Measurements from ENCODE around the gene GPR12.

Gene GPR12

GRCh38 chr13:26759907-26760831 lies at the start of gene GPR12:
TSS of gene GPR12 (minus strand) at chr13:26760786. CDS start at chr13:26759827, 959 bp downstream.
- no peak for DNase-seq (ENCODE audit: low read depth, low spot score)
- Histone ChIP-seq H3K4me3 (ENCODE audit: insufficient read length, low read depth) (peak within 1 kb of the TSS; percentile 49), H3K27me3 (ENCODE audit: insufficient read depth, insufficient read length) (peaks cover 63% of the 10 kb centered on the region)

GRCh38 chr13:26810095-26810494 lies 49.5 kb upstream of the GPR12 start:
- Histone ChIP-seq H3K36me3 (ENCODE audit: insufficient read depth, insufficient read length, low read length) (no peaks in the 10 kb centered on the region), H3K4me3 (ENCODE audit: insufficient read length, low read depth) (no peak overlapping the region), H3K9me3 (ENCODE audit: insufficient read depth, low read length) (peaks cover 7% of the 10 kb centered on the region; the same call in 1 of the 2 replicates), H3K27me3 (ENCODE audit: insufficient read depth, insufficient read length) (no peaks in the 10 kb centered on the region), H3K9ac (ENCODE audit: insufficient read length, low read depth) (no peak overlapping the region), H3K4me1 (ENCODE audit: insufficient read depth, insufficient read length) (no peaks in the 10 kb centered on the region)
- TF ChIP-seq SUZ12 (IDR thresholded peaks at IDR 0.05; ENCODE audit: extremely low read depth, insufficient read depth, insufficient read length) (no peak), YY1 (IDR thresholded peaks at IDR 0.05; ENCODE audit: insufficient read depth, insufficient read length) (no peak), ZNF274 (IDR thresholded peaks at IDR 0.05; ENCODE audit: low read depth, low read length) (no peak)
- DNase-seq (ENCODE audit: low read depth, low spot score), result no peak

More at GRCh38 chr13:26759907-26760831, at the start of gene GPR12:
- Histone ChIP-seq H3K9ac (ENCODE audit: insufficient read length, low read depth) (peak within 1 kb of the TSS; percentile 50), H3K36me3 (ENCODE audit: insufficient read depth, insufficient read length, low read length) (no peaks in the 10 kb centered on the region), H3K4me1 (ENCODE audit: insufficient read depth, insufficient read length) (no peaks in the 10 kb centered on the region), H3K9me3 (ENCODE audit: insufficient read depth, low read length) (no peaks in the 10 kb centered on the region)
- no peak for TF ChIP-seq ZNF274 (IDR thresholded peaks at IDR 0.05; ENCODE audit: low read depth, low read length)
- TF ChIP-seq SUZ12 (IDR thresholded peaks at IDR 0.05; ENCODE audit: extremely low read depth, insufficient read depth, insufficient read length), result peak; percentile 92

DNA sequence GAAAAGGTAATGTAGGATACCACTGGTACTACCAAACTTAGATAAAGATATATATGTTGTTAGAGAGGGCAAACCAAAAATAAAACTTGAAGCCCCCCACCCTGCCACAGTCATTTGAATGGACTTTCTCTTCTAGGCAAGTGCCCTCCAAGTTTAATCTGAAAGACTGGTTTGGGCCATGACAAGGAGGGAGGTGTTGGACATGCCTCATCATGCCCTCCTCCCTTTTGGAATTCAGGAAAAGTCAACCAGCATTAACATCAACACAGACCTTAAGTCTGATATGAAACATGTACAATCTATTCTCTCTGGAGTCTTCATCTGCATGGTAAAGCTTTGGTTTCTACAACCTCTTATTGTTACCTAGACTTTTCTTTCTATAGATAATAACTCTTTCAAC lies 46.3 kb upstream of the GPR12 start:
- Histone ChIP-seq H3K9me3 (ENCODE audit: insufficient read depth, low read length) (peaks cover 7% of the 10 kb centered on the region; the same call in 1 of the 2 replicates), H3K9ac (ENCODE audit: insufficient read length, low read depth) (no peak overlapping the region), H3K27me3 (ENCODE audit: insufficient read depth, insufficient read length) (no peaks in the 10 kb centered on the region), H3K36me3 (ENCODE audit: insufficient read depth, insufficient read length, low read length) (no peaks in the 10 kb centered on the region), H3K4me1 (ENCODE audit: insufficient read depth, insufficient read length) (no peaks in the 10 kb centered on the region), H3K4me3 (ENCODE audit: insufficient read length, low read depth) (no peak overlapping the region)
- TF ChIP-seq YY1 (IDR thresholded peaks at IDR 0.05; ENCODE audit: insufficient read depth, insufficient read length) (no peak), SUZ12 (IDR thresholded peaks at IDR 0.05; ENCODE audit: extremely low read depth, insufficient read depth, insufficient read length) (no peak), ZNF274 (IDR thresholded peaks at IDR 0.05; ENCODE audit: low read depth, low read length) (no peak)
- DNase-seq (ENCODE audit: low read depth, low spot score), result no peak

DNA sequence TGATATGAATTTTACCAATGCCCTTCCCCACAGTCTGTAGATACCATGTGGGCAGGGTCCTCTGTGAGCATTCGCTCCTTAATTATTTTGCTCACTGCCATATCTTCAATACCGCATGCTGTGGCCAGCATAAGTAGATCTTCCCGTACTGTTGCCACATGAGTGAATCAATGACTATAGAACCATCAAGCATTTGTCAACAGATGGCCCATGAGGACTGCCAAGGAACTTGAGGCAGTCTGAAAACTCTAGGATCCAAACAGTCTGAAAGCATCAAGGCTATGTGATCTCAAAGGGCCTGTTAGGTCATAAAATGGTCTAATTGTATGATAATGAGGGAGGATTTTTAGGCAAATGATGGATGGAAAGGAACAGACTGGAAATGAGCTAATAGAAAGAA lies 27.4 kb upstream of the GPR12 start:
- no peak overlapping the region for H3K4me3 ChIP-seq (ENCODE audit: insufficient read length, low read depth)
- no peak for DNase-seq (ENCODE audit: low read depth, low spot score)
- no peaks in the 10 kb centered on the region for H3K27me3 ChIP-seq (ENCODE audit: insufficient read depth, insufficient read length)
- peaks cover 1% of the 10 kb centered on the region for H3K4me1 ChIP-seq (ENCODE audit: insufficient read depth, insufficient read length)
- TF ChIP-seq YY1 (IDR thresholded peaks at IDR 0.05; ENCODE audit: insufficient read depth, insufficient read length), result no peak
- TF ChIP-seq SUZ12 (IDR thresholded peaks at IDR 0.05; ENCODE audit: extremely low read depth, insufficient read depth, insufficient read length), result no peak
- TF ChIP-seq ZNF274 (IDR thresholded peaks at IDR 0.05; ENCODE audit: low read depth, low read length), result no peak
- H3K9me3 ChIP-seq (ENCODE audit: insufficient read depth, low read length), result no peaks in the 10 kb centered on the region
- no peaks in the 10 kb centered on the region for H3K36me3 ChIP-seq (ENCODE audit: insufficient read depth, insufficient read length, low read length)
- H3K9ac ChIP-seq (ENCODE audit: insufficient read length, low read depth), result no peak overlapping the region

GRCh38 chr13:26786651-26787295 lies 26.2 kb upstream of the GPR12 start:
- H3K9me3 ChIP-seq (ENCODE audit: insufficient read depth, low read length), result no peaks in the 10 kb centered on the region
- H3K36me3 ChIP-seq (ENCODE audit: insufficient read depth, insufficient read length, low read length), result no peaks in the 10 kb centered on the region
- no peaks in the 10 kb centered on the region for H3K27me3 ChIP-seq (ENCODE audit: insufficient read depth, insufficient read length)
- H3K9ac ChIP-seq (ENCODE audit: insufficient read length, low read depth), result no peak overlapping the region
- H3K4me3 ChIP-seq (ENCODE audit: insufficient read length, low read depth), result no peak overlapping the region
- TF ChIP-seq SUZ12 (IDR thresholded peaks at IDR 0.05; ENCODE audit: extremely low read depth, insufficient read depth, insufficient read length), result no peak
- TF ChIP-seq ZNF274 (IDR thresholded peaks at IDR 0.05; ENCODE audit: low read depth, low read length), result no peak
- no peak for TF ChIP-seq YY1 (IDR thresholded peaks at IDR 0.05; ENCODE audit: insufficient read depth, insufficient read length)
- DNase-seq (ENCODE audit: low read depth, low spot score), result no peak
- H3K4me1 ChIP-seq (ENCODE audit: insufficient read depth, insufficient read length), result peaks cover 1% of the 10 kb centered on the region

DNA sequence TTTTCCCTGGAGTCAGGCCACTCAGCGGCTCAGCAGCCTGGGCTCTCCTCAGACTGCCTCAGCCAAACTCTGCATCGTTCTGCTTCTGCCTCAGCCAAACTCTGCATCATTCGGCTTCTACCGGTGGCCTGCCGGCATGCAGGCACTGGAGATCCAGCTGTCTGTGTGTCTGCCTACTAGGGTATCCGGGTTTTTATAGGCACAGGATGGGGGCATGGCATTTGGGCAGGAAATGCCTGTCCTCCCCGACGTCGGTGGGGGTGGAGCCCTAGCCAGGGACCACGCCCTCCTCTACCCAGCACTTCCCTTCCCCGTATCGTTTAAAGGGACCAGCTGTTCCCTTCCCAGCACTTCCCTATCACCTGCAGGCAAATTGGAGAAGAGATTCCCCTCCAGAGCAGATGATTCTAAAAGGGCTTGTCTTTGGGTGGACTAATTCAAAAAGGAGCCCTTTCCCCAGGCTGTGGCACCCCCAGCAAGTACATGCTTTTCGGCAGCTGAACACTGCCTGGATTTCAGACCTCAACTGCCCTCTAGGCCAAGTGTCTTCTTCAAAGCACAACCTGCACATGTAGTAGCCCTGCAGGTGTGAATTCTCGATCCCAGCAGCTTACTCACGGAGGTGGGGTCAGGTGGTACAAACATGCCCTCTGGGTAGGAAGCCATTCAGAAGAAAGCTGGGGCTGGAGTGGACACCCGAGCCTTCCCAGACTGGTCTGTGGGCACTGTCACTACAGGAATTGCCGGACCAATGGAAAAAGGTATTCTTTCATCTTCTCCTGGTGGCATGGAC lies 25.4 kb upstream of the GPR12 start:
- no peaks in the 10 kb centered on the region for H3K36me3 ChIP-seq (ENCODE audit: insufficient read depth, insufficient read length, low read length)
- no peaks in the 10 kb centered on the region for H3K27me3 ChIP-seq (ENCODE audit: insufficient read depth, insufficient read length)
- peaks cover 1% of the 10 kb centered on the region for H3K4me1 ChIP-seq (ENCODE audit: insufficient read depth, insufficient read length)
- H3K9ac ChIP-seq (ENCODE audit: insufficient read length, low read depth), result no peak overlapping the region
- DNase-seq (ENCODE audit: low read depth, low spot score), result no peak
- TF ChIP-seq SUZ12 (IDR thresholded peaks at IDR 0.05; ENCODE audit: extremely low read depth, insufficient read depth, insufficient read length), result no peak
- TF ChIP-seq ZNF274 (IDR thresholded peaks at IDR 0.05; ENCODE audit: low read depth, low read length), result no peak
- no peak for TF ChIP-seq YY1 (IDR thresholded peaks at IDR 0.05; ENCODE audit: insufficient read depth, insufficient read length)
- H3K4me3 ChIP-seq (ENCODE audit: insufficient read length, low read depth), result no peak overlapping the region
- no peaks in the 10 kb centered on the region for H3K9me3 ChIP-seq (ENCODE audit: insufficient read depth, low read length)

All from NT2/D1 (cell line).